ENCODE measurements around the gene PIK3CD.

GRCh38 chr1:9737671-9738070 lies 86.1 kb downstream of the PIK3CD start:
- TF ChIP-seq, protein P1, sequence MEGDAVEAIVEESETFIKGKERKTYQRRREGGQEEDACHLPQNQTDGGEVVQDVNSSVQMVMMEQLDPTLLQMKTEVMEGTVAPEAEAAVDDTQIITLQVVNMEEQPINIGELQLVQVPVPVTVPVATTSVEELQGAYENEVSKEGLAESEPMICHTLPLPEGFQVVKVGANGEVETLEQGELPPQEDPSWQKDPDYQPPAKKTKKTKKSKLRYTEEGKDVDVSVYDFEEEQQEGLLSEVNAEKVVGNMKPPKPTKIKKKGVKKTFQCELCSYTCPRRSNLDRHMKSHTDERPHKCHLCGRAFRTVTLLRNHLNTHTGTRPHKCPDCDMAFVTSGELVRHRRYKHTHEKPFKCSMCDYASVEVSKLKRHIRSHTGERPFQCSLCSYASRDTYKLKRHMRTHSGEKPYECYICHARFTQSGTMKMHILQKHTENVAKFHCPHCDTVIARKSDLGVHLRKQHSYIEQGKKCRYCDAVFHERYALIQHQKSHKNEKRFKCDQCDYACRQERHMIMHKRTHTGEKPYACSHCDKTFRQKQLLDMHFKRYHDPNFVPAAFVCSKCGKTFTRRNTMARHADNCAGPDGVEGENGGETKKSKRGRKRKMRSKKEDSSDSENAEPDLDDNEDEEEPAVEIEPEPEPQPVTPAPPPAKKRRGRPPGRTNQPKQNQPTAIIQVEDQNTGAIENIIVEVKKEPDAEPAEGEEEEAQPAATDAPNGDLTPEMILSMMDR (conservative IDR thresholded peaks at IDR 0.05): no peak
- no peak for TF ChIP-seq EZH2 (IDR thresholded peaks at IDR 0.05; ENCODE audit: low read depth)

Measured in PC-9 (cell line).